D721Med (cell line): ENCODE data around the gene TRIM3.

Source experiments
- DNase-seq: peaks from one replicate; pipeline ENCODE4 v3.0.0; 2011; ENCODE audit warnings: low spot score; ENCODE audit not compliant: insufficient read length
- FAIRE-seq: peaks from 2 replicates; lab custom pipeline; 2011; peaks lifted over from hg19 to GRCh38; lab: Jason Lieb, UNC
- CTCF ChIP-seq: IDR thresholded peaks from 2 replicates; pipeline ENCODE4 v1.5.1; 2012; ENCODE audit warnings: mild to moderate bottlenecking, control low read depth; ENCODE audit not compliant: insufficient read depth; ENCODE audit errors: missing control alignments

Gene TRIM3

GRCh38 chr11:6486938-6487337 is 13.2 kb upstream of the TRIM3 start:
- FAIRE-seq (no peak), DNase-seq (no peak)
- TF ChIP-seq CTCF, result no peak

DNA sequence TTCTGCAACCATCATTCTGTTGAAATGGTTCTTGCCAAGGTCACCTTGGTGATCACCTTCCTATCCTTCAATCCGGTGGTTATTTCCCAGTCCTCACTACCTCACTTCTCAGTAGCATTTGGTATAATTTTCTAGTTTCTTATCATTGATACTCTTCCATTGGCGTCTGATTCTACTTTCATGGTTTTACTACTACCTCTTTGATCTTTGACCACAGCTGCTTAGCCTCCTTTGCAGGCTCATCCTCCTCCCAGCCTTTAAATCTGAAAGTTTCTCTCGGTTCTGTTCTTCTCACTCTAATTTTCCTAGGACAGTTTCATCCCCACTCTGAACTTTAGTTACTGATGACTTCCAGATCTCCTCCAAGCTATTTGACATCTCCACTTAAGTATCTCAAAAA is 12.5 kb upstream of the TRIM3 start:
- no peak for FAIRE-seq
- no peak for TF ChIP-seq CTCF

GRCh38 chr11:6485661-6486060 is 11.9 kb upstream of the TRIM3 start:
- DNase-seq (no peak), FAIRE-seq (no peak)
- no peak for TF ChIP-seq CTCF

More for the DNA sequence above, 12.5 kb upstream of the TRIM3 start:
- no peak for DNase-seq

DNA sequence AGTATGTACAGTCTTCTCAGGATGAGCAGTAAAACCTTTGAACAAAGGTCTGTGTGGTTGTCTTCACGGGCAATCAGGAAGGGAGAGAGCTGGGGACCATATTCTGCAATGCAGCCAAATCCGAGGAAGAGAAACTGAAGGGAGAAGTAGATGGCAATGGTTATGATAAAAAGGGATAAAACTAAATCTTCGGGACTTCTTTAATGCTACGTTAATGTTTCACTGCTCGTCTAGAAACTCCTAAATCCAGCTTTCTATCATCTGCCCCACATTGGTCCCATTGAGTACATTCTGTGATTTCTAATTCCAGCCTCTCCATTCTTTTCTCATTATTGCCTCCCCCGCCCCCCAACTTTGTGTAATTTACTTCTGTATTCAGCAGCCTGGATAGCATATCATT is 9.3 kb upstream of the TRIM3 start:
- FAIRE-seq (no peak), DNase-seq (no peak)
- no peak for TF ChIP-seq CTCF

DNA sequence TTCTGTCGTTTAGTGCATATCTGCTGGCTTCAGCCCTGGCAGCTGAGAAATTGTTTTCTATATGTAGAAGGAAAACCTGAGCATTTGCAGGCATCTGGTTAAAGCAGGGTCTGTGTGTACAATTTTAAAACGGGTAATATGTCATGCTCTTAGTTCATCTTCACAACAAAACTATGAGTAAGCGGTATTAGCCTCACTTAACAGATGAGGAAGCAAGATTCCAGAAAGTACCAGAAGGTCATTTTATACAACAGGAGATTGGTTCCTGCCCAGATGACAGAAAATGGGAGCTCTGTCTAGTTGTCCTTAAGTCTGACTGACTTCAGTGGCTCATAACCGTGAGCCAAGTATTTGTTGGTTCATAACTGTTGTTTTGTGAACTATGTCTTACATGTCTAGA is 8.7 kb upstream of the TRIM3 start:
- DNase-seq (no peak), FAIRE-seq (no peak)
- TF ChIP-seq CTCF, result no peak

DNA sequence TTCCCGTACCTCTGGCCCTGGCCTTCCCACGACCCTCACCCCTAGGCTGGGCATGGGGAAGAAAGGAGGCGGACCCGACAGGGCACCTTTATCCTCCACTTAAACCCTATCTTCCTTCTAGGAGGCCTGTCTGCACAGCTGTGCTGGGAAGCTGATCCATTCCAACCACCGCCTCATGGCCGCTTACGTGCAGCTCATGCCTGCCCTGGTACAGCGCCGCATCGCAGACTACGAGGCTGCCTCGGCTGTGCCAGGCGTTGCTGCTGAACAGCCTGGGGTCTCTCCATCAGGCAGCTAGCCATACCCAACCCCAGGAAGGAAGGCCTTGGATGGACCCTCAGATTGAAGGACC is 8.2 kb upstream of the TRIM3 start:
- no peak for FAIRE-seq
- no peak for DNase-seq
- TF ChIP-seq CTCF, result no peak

DNA sequence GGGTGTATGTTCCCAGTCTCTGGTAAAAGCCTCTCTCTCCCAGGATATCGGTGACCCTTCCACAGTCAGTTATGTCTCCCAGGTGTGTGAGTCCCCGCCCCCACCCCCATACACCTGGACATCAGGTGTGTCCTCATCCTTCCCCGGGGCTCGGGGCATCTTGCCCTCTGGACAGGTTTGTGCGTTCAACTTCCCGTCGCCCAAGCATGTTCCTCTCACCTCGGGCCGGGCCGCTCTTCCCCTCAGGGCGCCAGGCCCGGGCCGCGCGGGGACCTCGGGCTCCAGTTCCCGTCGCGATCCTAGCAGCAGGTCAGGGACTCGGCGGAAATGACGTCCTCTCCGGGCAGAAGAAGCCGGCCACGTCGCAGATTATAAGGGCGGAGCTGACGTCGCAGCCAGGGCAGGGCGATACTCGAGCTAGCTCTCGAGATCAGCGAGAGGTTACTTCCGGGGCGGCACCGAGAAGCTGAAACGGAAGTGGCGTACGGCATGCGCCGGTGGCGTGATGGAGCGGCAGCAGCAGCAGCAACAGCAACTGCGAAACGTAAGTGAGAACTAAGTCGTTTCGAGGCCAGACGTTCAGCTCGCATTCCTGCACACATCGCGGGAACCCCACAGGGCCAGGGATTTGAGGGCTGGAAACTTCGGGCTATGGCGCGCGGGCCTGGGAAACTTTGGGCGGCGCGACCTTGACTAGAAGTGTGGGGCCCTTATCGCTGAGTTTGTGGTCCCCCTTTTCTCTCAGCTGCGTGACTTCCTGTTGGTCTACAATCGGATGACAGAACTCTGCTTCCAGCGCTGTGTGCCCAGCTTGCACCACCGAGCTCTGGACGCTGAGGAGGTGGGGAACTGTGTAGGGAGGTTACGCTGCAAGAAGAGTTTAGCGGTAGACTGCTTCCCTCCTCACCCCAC is 7.5 kb upstream of the TRIM3 start, which contains the start of the genes ARFIP2 and TIMM10B:
ARFIP2 (minus strand) TSS at position 320 of the 912 bp plus-strand sequence. CDS start 910 bp downstream, outside the sequence.
TIMM10B (plus strand) TSS at position 490 of the 912 bp plus-strand sequence; CDS start at position 506, 16 bp downstream.
- FAIRE-seq, result no peak
- DNase-seq, result peak; percentile 87
- no peak for TF ChIP-seq CTCF
